Putamen (tissue), 1 donor: ENCODE data around the gene ZFP36.
"Not testable (repeated sequence)": the region's sequence is repeated elsewhere in the genome, so short reads cannot be mapped to it uniquely, and the experiment has no call there.

Experiments
- DNase-seq: peaks from one replicate; pipeline ENCODE4 v3.0.0-alpha.2; 2016; ENCODE audit warnings: low spot score

The ZFP36 gene

DNA sequence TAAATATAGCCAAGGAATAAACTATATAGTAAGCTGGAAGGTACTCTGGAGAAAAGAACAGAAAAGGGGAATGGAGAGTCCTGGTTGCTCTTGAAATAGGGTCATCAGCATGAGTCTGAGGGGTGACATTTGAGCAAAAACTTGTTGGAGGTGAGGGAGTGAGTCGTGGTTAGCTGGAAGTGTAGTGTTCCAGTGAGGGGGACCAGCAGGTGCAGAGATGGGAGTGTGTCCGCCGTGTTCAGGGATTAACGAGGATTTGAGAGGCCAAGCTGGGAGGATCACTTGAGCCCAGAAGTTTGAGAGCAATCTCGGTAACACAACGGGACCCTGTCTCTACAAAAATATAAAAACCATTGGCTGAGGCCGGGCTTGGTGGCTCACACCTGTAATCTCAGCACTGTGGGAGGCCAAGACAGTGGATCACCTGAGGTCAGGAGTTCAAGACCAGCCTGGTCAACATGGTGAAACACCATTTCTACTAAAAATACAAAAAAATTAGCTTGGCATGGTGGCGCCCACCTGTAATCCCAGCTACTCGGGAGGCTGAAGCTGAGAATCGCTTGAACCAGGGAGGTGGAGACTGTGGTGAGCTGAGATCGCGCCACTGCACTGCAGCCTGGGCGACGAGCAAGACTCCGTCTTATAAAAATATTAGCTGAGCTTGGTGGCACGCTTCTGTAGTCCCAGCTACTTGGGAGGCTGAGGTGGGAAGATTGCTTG, 39.9 kb downstream of the ZFP36 start:
- no peak for DNase-seq

DNA sequence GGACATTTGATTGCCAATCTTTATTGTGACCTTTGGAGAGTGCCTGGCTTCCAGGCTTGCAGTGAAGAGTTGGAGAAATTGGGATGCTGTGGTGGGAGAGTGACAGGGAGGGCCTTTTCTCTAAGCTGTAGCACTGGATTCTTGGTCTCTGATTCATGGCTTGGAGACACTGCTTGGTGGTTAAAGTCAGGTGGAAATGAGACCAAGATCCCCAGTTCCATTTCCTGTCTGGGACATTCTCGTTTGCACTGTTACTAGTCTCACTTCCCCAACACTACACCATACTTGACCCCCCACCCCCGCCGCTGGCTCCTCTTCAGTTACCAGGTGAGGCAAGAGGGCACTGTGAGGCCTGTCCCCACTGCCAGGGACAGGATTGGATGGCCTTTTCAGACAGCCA, 41.6 kb downstream of the ZFP36 start:
- no peak for DNase-seq

DNA sequence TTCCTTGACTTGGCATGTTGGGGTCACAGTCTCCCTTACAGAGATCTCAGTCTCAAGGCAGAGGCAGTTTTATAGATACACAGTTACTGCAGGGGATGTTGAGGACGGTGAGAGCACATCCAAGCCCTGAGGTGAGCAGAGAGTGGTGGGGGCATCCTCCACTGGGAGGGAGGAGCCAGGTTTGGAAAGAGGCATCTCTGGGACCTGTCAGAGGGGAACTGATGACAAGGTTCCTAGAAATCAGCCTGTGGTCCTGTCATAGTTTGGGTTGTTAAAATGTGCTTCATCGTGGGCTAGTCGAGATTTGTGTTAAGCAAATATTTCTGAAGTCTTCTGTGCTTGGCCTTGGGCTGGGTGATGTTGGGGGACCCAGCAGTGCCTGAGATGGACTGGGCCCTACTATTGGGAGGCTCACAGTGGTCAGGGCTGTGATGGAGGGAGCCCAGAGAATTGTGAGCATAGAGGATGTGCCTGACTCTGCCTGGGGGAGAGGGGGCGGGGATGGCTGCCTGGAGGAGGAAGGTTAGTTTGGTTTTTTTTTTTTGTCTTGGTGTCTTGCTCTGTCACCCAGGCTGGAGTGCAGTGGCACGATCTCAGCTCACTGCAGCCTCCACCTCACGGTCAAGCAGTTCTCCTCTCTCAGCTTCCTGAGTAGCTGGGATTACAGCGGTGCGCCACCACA, 42.6 kb downstream of the ZFP36 start:
- no peak for DNase-seq

DNA sequence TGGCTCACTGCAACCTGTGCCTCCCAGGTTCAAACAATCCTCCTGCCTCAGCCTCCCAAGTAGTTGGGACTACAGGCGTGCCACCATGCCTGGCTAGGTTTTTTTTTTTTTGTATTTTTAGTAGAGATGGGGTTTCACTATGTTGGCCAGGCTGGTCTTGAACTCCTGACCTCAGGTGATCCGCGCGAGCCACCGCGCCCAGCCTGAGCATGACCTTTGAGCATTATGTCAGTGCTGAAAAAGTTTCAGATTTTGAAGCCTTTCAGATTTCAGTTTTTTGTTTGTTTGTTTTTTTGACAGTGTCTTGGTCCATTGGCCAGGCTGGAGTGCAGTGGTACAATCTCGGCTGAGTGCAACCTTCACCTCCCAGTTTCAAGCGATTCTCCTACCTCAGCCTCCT, 44.6 kb downstream of the ZFP36 start:
- DNase-seq: not testable (repeated sequence)
